Adipocyte (in vitro differentiated cells): ENCODE measurements around the gene NADSYN1.

Source experiments
- DNase-seq: peaks from one replicate; pipeline ENCODE4 v3.0.0-alpha.2; 2015; ENCODE audit warnings: low read depth
- H3K27me3 ChIP-seq: replicated peaks from 2 replicates; pipeline ENCODE4 v1.7.0; 2013; ENCODE audit warnings: mild to moderate bottlenecking, low read length, moderate library complexity; ENCODE audit not compliant: control insufficient read depth, insufficient read depth
- H3K36me3 ChIP-seq: 2 replicates; pipeline ENCODE4 v1.7.0; 2013; ENCODE audit warnings: low read length, mild to moderate bottlenecking, moderate library complexity; ENCODE audit not compliant: control insufficient read depth, insufficient read depth, severe bottlenecking
- H3K4me1 ChIP-seq: 2 replicates; pipeline ENCODE4 v1.7.0; 2013; ENCODE audit warnings: mild to moderate bottlenecking, low read length, moderate library complexity; ENCODE audit not compliant: control insufficient read depth, insufficient read depth
- H3K4me3 ChIP-seq: 2 replicates; pipeline ENCODE4 v1.7.0; 2013; ENCODE audit warnings: mild to moderate bottlenecking, low read length, moderate library complexity
- H3K9ac ChIP-seq: 2 replicates; pipeline ENCODE4 v1.7.0; 2013; ENCODE audit warnings: mild to moderate bottlenecking, low read length, moderate library complexity
- H3K9me3 ChIP-seq: 2 replicates; pipeline ENCODE4 v1.7.0; 2013; ENCODE audit warnings: mild to moderate bottlenecking, low read length, moderate library complexity; ENCODE audit not compliant: control insufficient read depth

The NADSYN1 gene

GRCh38 chr11:71465054-71465453 is 12.1 kb downstream of the NADSYN1 start:
- Histone ChIP-seq H3K36me3 (peaks cover 42% of the 10 kb centered on the region), H3K4me3 (no peak overlapping the region), H3K27me3 (no peaks in the 10 kb centered on the region)

GRCh38 chr11:71466358-71466757 is 13.4 kb downstream of the NADSYN1 start:
- H3K9me3 ChIP-seq, result no peaks in the 10 kb centered on the region
- no peak for DNase-seq
- no peak overlapping the region for H3K4me3 ChIP-seq
- H3K27me3 ChIP-seq, result no peaks in the 10 kb centered on the region
- no peaks in the 10 kb centered on the region for H3K4me1 ChIP-seq
- H3K36me3 ChIP-seq, result peaks cover 32% of the 10 kb centered on the region
- H3K9ac ChIP-seq, result no peak overlapping the region

More at GRCh38 chr11:71465054-71465453, 12.1 kb downstream of the NADSYN1 start:
- Histone ChIP-seq H3K9me3 (no peaks in the 10 kb centered on the region), H3K4me1 (no peaks in the 10 kb centered on the region), H3K9ac (no peak overlapping the region)
- no peak for DNase-seq

- no peak overlapping the region for H3K9ac ChIP-seq
- no peak overlapping the region for H3K4me3 ChIP-seq
- no peaks in the 10 kb centered on the region for H3K9me3 ChIP-seq
- peaks cover 31% of the 10 kb centered on the region for H3K36me3 ChIP-seq
- H3K4me1 ChIP-seq, result no peaks in the 10 kb centered on the region
- no peak for DNase-seq
- no peaks in the 10 kb centered on the region for H3K27me3 ChIP-seq
These were observed 14.2 kb downstream of the NADSYN1 start for GRCh38 chr11:71467164-71467563.

- peaks cover 60% of the 10 kb centered on the region for H3K36me3 ChIP-seq
- no peak overlapping the region for H3K9ac ChIP-seq
- H3K4me1 ChIP-seq, result no peaks in the 10 kb centered on the region
- H3K4me3 ChIP-seq, result no peak overlapping the region
- no peaks in the 10 kb centered on the region for H3K9me3 ChIP-seq
- no peak for DNase-seq
- no peaks in the 10 kb centered on the region for H3K27me3 ChIP-seq
These were observed 17.9 kb downstream of the NADSYN1 start for GRCh38 chr11:71470946-71471345.

GRCh38 chr11:71472357-71472885 is 19.4 kb downstream of the NADSYN1 start:
- H3K27me3 ChIP-seq, result no peaks in the 10 kb centered on the region
- no peaks in the 10 kb centered on the region for H3K9me3 ChIP-seq
- no peak for DNase-seq
- H3K9ac ChIP-seq, result no peak overlapping the region
- no peak overlapping the region for H3K4me3 ChIP-seq
- H3K36me3 ChIP-seq, result peaks cover 62% of the 10 kb centered on the region
- H3K4me1 ChIP-seq, result no peaks in the 10 kb centered on the region

- H3K9ac ChIP-seq, result no peak overlapping the region
- no peaks in the 10 kb centered on the region for H3K9me3 ChIP-seq
- H3K4me1 ChIP-seq, result no peaks in the 10 kb centered on the region
- DNase-seq, result no peak
- H3K4me3 ChIP-seq, result no peak overlapping the region
- H3K27me3 ChIP-seq, result no peaks in the 10 kb centered on the region
- peaks cover 62% of the 10 kb centered on the region for H3K36me3 ChIP-seq
These were observed 20.2 kb downstream of the NADSYN1 start for GRCh38 chr11:71472941-71473792.

GRCh38 chr11:71473793-71474080 is 20.7 kb downstream of the NADSYN1 start:
- no peaks in the 10 kb centered on the region for H3K4me1 ChIP-seq
- H3K4me3 ChIP-seq, result no peak overlapping the region
- peaks cover 66% of the 10 kb centered on the region for H3K36me3 ChIP-seq

GRCh38 chr11:71474141-71474770 is 21.3 kb downstream of the NADSYN1 start:
- Histone ChIP-seq H3K27me3 (no peaks in the 10 kb centered on the region), H3K9ac (no peak overlapping the region), H3K9me3 (no peaks in the 10 kb centered on the region), H3K36me3 (peaks cover 71% of the 10 kb centered on the region), H3K4me1 (no peaks in the 10 kb centered on the region), H3K4me3 (no peak overlapping the region)
- DNase-seq, result no peak

More at GRCh38 chr11:71473793-71474080, 20.7 kb downstream of the NADSYN1 start:
- no peak for DNase-seq
- Histone ChIP-seq H3K9me3 (no peaks in the 10 kb centered on the region), H3K27me3 (no peaks in the 10 kb centered on the region), H3K9ac (no peak overlapping the region)

GRCh38 chr11:71474771-71475483 is 21.9 kb downstream of the NADSYN1 start:
- H3K27me3 ChIP-seq, result no peaks in the 10 kb centered on the region
- H3K9ac ChIP-seq, result no peak overlapping the region
- H3K4me3 ChIP-seq, result no peak overlapping the region
- H3K4me1 ChIP-seq, result no peaks in the 10 kb centered on the region
- H3K9me3 ChIP-seq, result no peaks in the 10 kb centered on the region
- H3K36me3 ChIP-seq, result peaks cover 77% of the 10 kb centered on the region
- no peak for DNase-seq

- H3K4me3 ChIP-seq, result no peak overlapping the region
- no peaks in the 10 kb centered on the region for H3K27me3 ChIP-seq
- H3K9me3 ChIP-seq, result no peaks in the 10 kb centered on the region
- DNase-seq, result no peak
- H3K9ac ChIP-seq, result no peak overlapping the region
- no peaks in the 10 kb centered on the region for H3K4me1 ChIP-seq
- peaks cover 88% of the 10 kb centered on the region for H3K36me3 ChIP-seq
These were observed 23.0 kb downstream of the NADSYN1 start for GRCh38 chr11:71476031-71476430.
